ENCODE measurements around the gene COL8A2.

COL8A2 gene

DNA sequence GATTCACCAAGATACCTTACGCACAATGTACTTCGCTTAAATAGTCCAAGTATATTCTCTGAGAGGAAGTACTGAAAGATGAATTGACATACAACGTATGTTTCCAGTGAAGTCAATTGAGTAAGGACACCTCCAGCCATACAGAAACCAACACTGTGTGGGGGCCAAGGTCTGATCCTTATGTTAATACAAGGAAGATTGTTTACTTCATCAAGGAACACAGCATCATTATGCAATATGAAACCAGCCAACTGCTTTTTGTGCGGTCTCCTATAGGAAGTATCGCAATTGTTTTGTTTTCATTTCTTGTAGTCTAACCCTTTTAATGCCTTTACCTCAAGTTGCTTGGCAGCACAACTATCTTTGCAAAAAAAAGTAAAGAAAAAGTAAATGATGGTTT, 69.3 kb downstream of the COL8A2 start:
- DNase-seq (ENCODE audit: low read depth in 2 of 2): no peak

DNA sequence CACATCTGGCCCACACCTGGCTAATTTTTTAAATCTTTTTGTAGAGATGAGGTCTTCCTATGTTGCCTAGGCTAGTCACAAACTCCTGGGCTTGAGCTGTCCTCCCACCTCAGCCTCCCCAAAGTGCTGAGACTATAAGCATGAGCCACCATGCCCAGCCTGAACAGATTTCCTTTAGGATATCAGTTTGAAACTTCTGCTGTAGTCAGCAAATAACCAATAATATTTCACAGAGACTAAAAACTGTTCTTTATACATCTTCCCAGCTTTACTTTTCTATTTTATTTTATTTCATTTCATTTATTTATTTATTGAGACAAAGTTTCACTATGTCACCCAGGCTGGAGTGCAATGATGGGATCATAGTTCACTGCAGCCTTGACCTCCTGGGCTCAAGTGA, 71.0 kb downstream of the COL8A2 start:
- DNase-seq (ENCODE audit: low read depth in 2 of 2): no peak

DNA sequence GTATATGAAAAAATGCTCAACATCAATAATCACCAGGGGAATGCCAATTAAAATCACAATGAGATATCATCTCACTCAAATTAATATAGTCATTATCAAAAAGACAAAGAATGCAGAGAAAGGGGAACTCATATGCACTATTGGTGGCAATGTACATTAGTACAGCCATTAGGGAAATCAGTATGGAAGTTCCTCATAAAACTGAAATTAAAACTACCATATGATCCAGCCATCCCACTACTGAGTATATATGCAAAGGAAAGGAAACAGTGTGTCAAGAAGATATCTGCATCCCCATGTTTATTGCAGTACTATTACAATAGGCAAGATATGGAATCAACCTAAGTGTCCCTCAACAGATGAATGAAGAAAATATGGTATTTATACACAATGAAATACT, 73.2 kb downstream of the COL8A2 start:
- no peak for DNase-seq (ENCODE audit: low read depth in 2 of 2)
